Stimulated activated CD4-positive, alpha-beta T cell treated with anti-CD3 and anti-CD28 coated beads, TNF-alpha, amount 100 ng/mL, for 48 hours (primary cell): ENCODE measurements around the gene KCNC4.

Experiments used
- DNase-seq, 3 donors: peaks; one replicate each; pipeline ENCODE4 v3.0.0-alpha.2; 2020; ENCODE audit warnings: low read depth in 3 of 3

Gene KCNC4

GRCh38 chr1:110209715-110210603 is at the start of gene KCNC4:
Gene KCNC4, plus strand, starts transcription at chr1:110210314. Its CDS starts 1,186 bp downstream, at chr1:110211500.
- peak; percentile 68 to 86 (median 83) for DNase-seq

DNA sequence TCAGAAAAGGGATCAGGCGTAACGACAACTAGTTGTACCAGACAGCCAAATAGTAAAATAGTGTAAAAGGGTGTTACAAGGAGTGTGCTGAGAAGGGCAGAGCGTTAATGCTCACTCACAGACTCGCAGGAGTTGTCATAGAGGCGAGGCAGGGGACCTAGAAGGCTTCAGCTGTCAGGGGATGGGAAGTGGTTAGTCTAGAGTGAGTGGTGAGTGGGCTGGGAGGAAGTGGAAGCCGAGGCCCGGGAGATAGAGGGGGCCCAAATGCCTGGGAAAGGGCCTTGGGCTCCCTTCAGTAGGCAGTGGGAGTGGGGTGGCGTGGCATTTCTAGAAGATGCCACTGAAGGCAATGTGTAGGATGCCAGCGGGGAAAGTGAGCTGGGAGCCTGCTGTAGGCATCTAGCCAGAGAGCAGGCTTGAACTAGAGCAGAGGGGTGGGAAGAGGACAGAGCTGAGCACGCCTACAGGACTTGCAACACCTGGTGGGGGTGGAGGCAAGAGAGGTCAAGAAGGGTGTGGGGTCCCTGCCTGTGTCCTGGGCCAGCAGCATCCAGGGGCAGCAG is 49.5 kb upstream of the KCNC4 start:
- DNase-seq: no peak

DNA sequence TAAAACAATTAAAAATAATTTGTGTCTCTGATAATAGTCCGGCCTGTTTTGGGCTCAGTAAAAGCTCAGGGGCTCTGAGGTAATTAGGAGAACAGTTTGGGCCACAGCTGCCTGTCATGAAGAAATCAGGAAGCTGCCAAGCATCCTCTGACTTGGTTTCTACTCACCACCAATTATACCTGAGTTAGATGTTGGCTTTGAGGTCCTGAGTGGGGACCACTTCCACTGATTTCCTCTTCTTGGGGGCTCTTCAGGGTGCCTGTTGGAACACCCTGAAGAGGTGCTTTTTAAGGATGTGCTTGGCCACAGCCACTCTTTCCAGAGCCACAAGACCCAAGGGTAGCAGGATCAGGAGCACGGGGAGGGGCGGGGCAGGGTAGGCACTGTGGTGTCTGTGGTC is 48.9 kb upstream of the KCNC4 start:
- DNase-seq: no peak

- DNase-seq: no peak
These were observed 48.3 kb upstream of the KCNC4 start for GRCh38 chr1:110161849-110162248.

DNA sequence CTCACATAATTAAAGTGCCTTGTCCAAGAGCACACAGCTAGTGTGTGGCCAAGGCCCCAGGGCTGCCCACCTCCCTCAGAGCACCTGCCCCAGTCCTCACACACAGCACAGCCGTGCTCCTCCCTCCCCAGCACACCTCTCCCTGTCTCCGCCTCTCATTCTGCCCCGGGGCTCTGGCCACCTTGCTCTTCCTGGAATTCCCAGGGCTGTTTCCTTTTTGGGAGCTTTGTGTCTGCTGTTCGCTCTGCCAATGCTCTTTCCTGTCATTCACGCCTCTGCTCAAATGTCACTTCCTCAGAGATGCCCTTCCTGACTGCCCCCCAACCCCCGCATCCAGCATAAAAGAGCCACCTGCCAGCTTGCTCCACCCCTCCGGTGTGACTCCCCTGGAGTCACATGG is 46.5 kb upstream of the KCNC4 start:
- DNase-seq: no peak

DNA sequence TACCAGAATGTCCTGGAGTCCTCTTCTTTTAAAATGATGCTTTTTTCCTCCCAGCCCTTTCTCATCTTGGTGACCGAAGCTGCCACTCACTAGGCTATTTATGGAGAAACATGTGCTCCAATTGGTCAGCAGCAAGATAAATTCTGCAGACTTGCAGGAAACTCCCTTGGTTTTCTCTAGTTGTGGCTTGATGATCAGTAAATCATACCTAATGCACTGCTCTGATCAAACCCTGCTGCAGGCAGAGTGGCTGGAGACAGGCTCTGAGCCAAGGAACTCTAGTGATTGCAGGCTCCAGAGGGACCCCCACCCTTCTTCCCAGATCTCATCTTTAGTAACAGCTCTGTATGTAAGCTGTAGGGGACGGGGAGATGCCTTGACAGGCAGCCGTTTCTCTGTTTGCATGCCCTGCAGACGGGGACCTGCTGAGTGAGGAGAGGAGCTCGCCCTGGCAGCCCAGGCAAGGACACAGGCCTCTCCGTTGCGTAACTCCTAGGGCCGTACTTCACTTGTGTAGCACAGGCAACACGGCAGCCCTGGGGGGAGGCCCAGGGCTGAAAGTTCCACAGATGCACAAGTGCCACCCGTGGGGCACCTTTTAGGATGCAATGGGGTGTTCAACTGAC is 45.3 kb upstream of the KCNC4 start:
- DNase-seq: no peak

GRCh38 chr1:110165761-110166231 is 44.3 kb upstream of the KCNC4 start:
- no peak for DNase-seq

- DNase-seq: no peak
These were observed 43.3 kb upstream of the KCNC4 start for GRCh38 chr1:110166861-110167260.

GRCh38 chr1:110170766-110171733 is 39.1 kb upstream of the KCNC4 start:
- no peak for DNase-seq

- DNase-seq: no peak
These were observed 38.1 kb upstream of the KCNC4 start for GRCh38 chr1:110172001-110172400.

DNA sequence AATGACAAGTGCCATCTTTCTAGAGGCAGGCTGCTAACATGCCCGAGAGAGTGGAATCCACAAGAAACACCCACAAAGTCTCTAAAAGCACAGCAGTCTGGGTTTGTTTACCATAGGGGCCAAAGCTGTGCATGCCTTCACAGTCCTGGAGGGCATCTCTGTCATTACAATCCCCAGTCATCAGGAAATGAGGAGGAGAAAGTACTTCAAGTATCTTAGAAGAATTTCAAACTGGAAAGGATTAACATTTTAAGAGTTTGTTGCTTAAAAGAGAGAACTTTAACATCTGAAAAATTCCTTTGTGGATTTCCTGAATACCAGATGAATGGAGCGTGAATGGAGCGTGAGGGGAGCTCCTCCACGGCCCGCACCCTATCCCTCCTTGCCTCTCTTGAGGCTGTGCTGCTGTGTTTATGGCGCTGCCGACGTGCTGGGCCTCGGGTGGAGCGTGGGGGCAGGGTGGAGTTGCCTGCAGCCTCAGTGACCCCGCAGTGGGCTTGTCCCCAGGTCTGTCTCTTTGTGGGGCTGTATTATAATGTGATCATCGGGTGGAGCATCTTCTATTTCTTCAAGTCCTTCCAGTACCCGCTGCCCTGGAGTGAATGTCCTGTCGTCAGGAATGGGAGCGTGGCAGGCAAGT is 36.5 kb upstream of the KCNC4 start:
- DNase-seq: no peak

- no peak for DNase-seq
These were observed 35.2 kb upstream of the KCNC4 start for GRCh38 chr1:110174961-110175360.

- DNase-seq: no peak
These were observed 33.7 kb upstream of the KCNC4 start for GRCh38 chr1:110176299-110176956.

- no peak for DNase-seq
These were observed 32.3 kb upstream of the KCNC4 start for GRCh38 chr1:110177775-110178174.

- no peak for DNase-seq
These were observed 26.4 kb upstream of the KCNC4 start for GRCh38 chr1:110183642-110184167.

DNA sequence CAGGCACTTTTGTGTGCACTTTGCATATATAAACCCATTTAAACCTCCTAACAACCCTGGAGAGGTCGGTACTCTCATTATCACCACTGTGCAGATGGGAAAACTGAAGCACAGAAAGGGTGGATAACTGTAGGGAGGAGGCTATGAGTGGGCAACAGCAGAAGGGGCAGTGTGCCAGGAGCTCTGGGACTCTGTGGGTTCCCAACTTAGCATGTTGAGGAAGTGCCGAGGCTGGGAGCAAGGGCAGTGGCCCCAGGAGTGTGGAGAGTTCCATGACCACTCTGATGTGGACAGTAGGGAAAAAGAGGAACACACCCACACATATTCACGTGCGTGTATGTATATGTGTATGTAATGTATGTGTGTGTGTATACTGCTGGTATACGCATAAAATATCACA is 25.7 kb upstream of the KCNC4 start:
- no peak for DNase-seq

- no peak for DNase-seq
These were observed 24.9 kb upstream of the KCNC4 start for GRCh38 chr1:110185181-110185580.

DNA sequence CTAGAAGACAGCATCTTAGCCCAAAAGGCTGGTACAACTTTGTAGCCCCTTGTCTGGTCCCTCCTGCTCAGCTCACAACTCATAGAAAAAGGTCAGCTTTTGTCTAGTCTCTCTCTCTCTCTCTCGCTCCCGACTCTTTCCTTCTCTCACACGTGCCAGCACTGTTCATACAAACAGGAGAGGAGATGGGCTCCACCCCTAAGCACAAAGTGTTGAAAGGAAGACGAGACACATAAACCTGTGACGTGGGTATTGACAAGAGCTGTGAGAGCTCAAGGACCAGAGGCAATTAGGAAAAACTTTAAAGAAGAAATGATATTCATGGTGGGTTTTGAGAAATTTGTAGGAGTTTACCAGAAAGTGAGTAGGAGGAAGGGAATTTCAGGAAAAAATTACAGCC is 23.6 kb upstream of the KCNC4 start:
- no peak for DNase-seq

DNA sequence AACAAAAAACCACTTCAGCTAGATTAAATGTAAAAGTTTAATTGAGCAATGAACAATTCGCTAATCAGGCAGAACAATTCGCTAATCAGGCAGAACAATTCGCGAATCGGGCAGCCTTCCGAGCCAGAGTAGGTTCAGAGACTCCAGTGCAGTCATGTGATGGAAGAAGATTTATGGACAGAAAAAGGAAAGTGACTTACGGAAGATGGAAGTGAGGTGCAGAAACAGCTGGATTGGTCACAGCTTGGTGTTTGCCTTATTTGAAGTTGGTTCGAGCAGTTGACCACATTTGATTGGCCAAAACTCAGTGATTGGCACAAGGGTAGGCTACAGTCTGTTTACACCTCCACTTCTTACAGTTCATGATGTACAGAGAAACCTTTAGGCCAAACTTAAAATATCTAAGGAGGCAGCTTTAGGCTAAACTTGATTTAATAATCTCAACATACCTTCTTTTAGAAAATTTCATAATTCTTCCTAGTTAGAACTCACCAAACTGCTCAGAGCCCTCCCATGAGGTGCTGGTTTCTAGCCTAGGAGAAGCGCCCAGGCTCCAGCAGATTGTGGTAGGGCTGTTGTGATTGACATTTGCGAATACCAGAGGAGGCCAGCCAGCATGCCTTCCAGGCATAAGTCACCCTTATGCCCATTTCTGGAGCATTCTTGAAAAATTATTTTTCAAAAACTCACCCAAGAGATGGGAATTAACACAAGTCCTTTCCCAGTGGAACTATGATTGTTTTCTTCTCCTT is 22.8 kb upstream of the KCNC4 start:
- no peak for DNase-seq
